ENCODE results near the gene MAST2. TPM values are rescaled to one million over a fixed set of nuclear protein-coding genes. Genes with fewer than 3 reads are reported as not detected.

Gene MAST2
- total and polyA plus RNA-seq, 9 of the 15 experiments (the other 6 are each of a cell fraction or from before 2014, with no cell fraction given): 0.73 to 32.0 (median 17.8) TPM

- ATAC-seq: no peak; the same call in 1 of the 3 replicates
- Histone ChIP-seq H3K79me2 (ENCODE audit: control insufficient read depth, insufficient read depth, low read length) (no peaks in the 10 kb centered on the region), H3K9me3 (replicated peaks; ENCODE audit: control insufficient read depth, insufficient read depth, low read depth, low read length) (no peaks in the 10 kb centered on the region), H3K4me1 (replicated peaks in 1 of 2; ENCODE audit: control insufficient read depth in 2 of 2, insufficient read depth in 2 of 2, low read length in 2 of 2) (peaks cover 0 to 7% of the 10 kb centered on the region in 2 experiments; a peak in 2 of 5 replicates), H3K4me3 (no peak overlapping the region), H3K9ac (ENCODE audit: insufficient read depth in 1 of 2, low read depth in 2 of 2, low read length in 2 of 2) (no peak overlapping the region), H3K27me3 (ENCODE audit: control insufficient read depth in 2 of 2, insufficient read depth in 2 of 2, low read length in 2 of 2) (no peaks in the 10 kb centered on the region), H3K4me2 (ENCODE audit: insufficient read depth, low read length) (no peak overlapping the region), H3K27ac (ENCODE audit: extremely low read depth, low read depth, low read length) (no peak overlapping the region), H3K36me3 (ENCODE audit: control insufficient read depth, insufficient read depth, low read length) (peaks cover 5% of the 10 kb centered on the region; the same call in 1 of the 3 replicates), H4K20me1 (replicated peaks; ENCODE audit: control insufficient read depth, insufficient read depth, low read length) (no peaks in the 10 kb centered on the region), H2AFZ (ENCODE audit: low read depth, low read length) (no peak overlapping the region), H3K9me1 (ENCODE audit: control insufficient read depth, insufficient read depth, low read length) (no peaks in the 10 kb centered on the region)
- BruUV-seq (replicated peaks): no TSS peak
- ChIA-PET CTCF (ENCODE audit: low intra/inter-chr PET ratio) (no interaction called here), POLR2A (interaction anchor here (0.6 to 1.4 kb wide), 3 partner anchors 12 to 260 kb away, joined by 3 to 5 read pairs (median 4); no protein-coding TSS in a partner anchor)
- peak in 2 of 4 experiments; percentile 17 to 37 for DNase-seq (ENCODE audit: extremely low read depth in 1 of 4, low spot score in 3 of 4)
- in situ Hi-C loops (cut with MboI): no loop called here
- intact Hi-C loops (cut with micrococcal nuclease): no loop called here
- FAIRE-seq: peak; percentile 65
- TF ChIP-seq CEBPB (tag; IDR thresholded peaks at IDR 0.05) (no peak), POLR3A (IDR thresholded peaks at IDR 0.05; ENCODE audit: borderline replicate concordance, extremely low read depth, insufficient read depth, insufficient read length) (no peak), XRCC5 (IDR thresholded peaks at IDR 0.05; ENCODE audit: low read depth, low read length) (no peak), GATAD2A (IDR thresholded peaks at IDR 0.05) (no peak), SIX5 (IDR thresholded peaks at IDR 0.05; ENCODE audit: borderline replicate concordance in 1 of 2, insufficient read depth in 1 of 2, low read depth in 1 of 2, low read length in 2 of 2) (no peak), NFE2 (IDR thresholded peaks at IDR 0.05; ENCODE audit: low read depth) (no peak), CGGBP1 (CRISPR knock-in tag; IDR thresholded peaks at IDR 0.05) (no peak), PPARD (CRISPR knock-in tag; IDR thresholded peaks at IDR 0.05) (no peak), RBFOX2 (IDR thresholded peaks at IDR 0.05; ENCODE audit: low read depth, low read length) (no peak), RBM25 (IDR thresholded peaks at IDR 0.05; ENCODE audit: low read depth, low read length, severe bottlenecking) (peak; percentile 14), PBX2 (CRISPR knock-in tag; IDR thresholded peaks at IDR 0.05; ENCODE audit: low read depth) (no peak), PBX2 (tag; conservative IDR thresholded peaks at IDR 0.05; ENCODE audit: low read depth) (peak; percentile 91), NFYB (IDR thresholded peaks at IDR 0.05; ENCODE audit: extremely low read depth, insufficient read length) (no peak), TAF7 (tag; IDR thresholded peaks at IDR 0.05) (no peak), ETV6 (IDR thresholded peaks at IDR 0.05; ENCODE audit: borderline replicate concordance in 1 of 2, low read depth in 2 of 2, low read length in 1 of 2) (no peak), ETV6 (CRISPR knock-in tag; IDR thresholded peaks at IDR 0.05; ENCODE audit: borderline replicate concordance) (no peak), TGIF2 (CRISPR knock-in tag; IDR thresholded peaks at IDR 0.05) (no peak), TBP (optimal IDR thresholded peaks at IDR 0.05; ENCODE audit: low read depth, low read length) (no peak), POLR2A (conservative IDR thresholded peaks at IDR 0.05) (no peak)
Observed at GRCh38 chr1:45960930-45961715, 157.7 kb downstream of the MAST2 start.
